K562 (cell line): ENCODE results near the gene GPSM3. TPM values are rescaled to one million over a fixed set of nuclear protein-coding genes. Genes with fewer than 3 reads are reported as not detected.
A peak's percentile ranks its signal among the peaks of the same experiment; 100 is the strongest.

ENCODE experiments used
- CCAR2 ChIP-seq: fragments of 200-400 bp; formaldehyde crosslinking; IDR thresholded peaks from 2 replicates; pipeline ENCODE4 v1.6.1; 2017; ENCODE audit warnings: mild to moderate bottlenecking, low read depth, low read length
- STAT5A ChIP-seq: IDR thresholded peaks from 2 replicates; pipeline ENCODE4 v1.6.1; 2012; ENCODE audit warnings: low read length, inconsistent platforms, borderline replicate concordance
- TRIM24 ChIP-seq, 2 experiments: fragments of 450-650 bp; IDR thresholded peaks; 2 replicates each; pipeline ENCODE4 v1.6.1; 2016
- USF1 ChIP-seq: sonication (generic); formaldehyde crosslinking; IDR thresholded peaks from 2 replicates; pipeline ENCODE4 v1.9.0; 2022; ENCODE audit warnings: mild to moderate bottlenecking, missing genetic modification reagents
- XRCC3 ChIP-seq: fragments of 450-650 bp; IDR thresholded peaks from 2 replicates; pipeline ENCODE4 v1.6.1; 2017; ENCODE audit warnings: mild to moderate bottlenecking, moderate library complexity
- ZNF224 ChIP-seq: sonication (generic); formaldehyde crosslinking; IDR thresholded peaks from 2 replicates; pipeline ENCODE4 v1.8.0; 2022; ENCODE audit warnings: mild to moderate bottlenecking, missing genetic modification reagents
- ZNF644 ChIP-seq: fragments of 200-800 bp; sonication (Bioruptor generic); IDR thresholded peaks from 2 replicates; pipeline ENCODE4 v1.6.1; 2016; ENCODE audit warnings: low read depth, missing genetic modification characterization, missing compliant biosample characterization
- polyA plus RNA-seq, 8 experiments: library from polyadenylated mRNA; depleted of rRNA in 4 of 8; stranded (reverse) in 5 of 8; unstranded in 3 of 8; fragments of >200 nt; fragmentation: Nextera tagmentation in 2 of 8; fragmentation: Illumina TruSeq in 1 of 8; extraction: Ambion mirVana in 2 of 8; extraction: Trizol in 1 of 8; gene quantifications; 2 replicates each; pipeline versions ENCODE4 v1.2.1 to v1.2.3, GENCODE V29; 2011 to 2014; ENCODE audit warnings: inconsistent platforms in 1 of 8, missing spikeins in 1 of 8
- total RNA-seq, 7 experiments: library from RNA; depleted of rRNA in 6 of 7; stranded (reverse); fragments of >200 nt in 6 of 7; fragmentation: Illumina TruSeq in 2 of 7; extraction: Trizol in 2 of 7; gene quantifications; 2 replicates each; pipeline versions ENCODE4 v1.2.1 to v1.2.3, GENCODE V29; 2011 to 2021; ENCODE audit warnings: low replicate concordance in 1 of 7
- TF ChIP-seq, protein P1 (sequence below), 3 experiments: fragments of 200-800 bp in 1 of 3; fragments of 250-450 bp in 1 of 3; fragments of 450-650 bp in 1 of 3; sonication (Bioruptor Pico) in 1 of 3; sonication (Bioruptor generic) in 1 of 3; formaldehyde crosslinking in 1 of 3; IDR thresholded peaks; 2 replicates each; pipeline versions ENCODE4 v1.6.1 to v1.8.0; 2016 to 2022; ENCODE audit warnings: mild to moderate bottlenecking in 2 of 3, missing genetic modification characterization in 2 of 3, missing compliant biosample characterization in 1 of 3, moderate library complexity in 1 of 3
- TF ChIP-seq, protein P2 (sequence below): fragments of 450-650 bp; IDR thresholded peaks from 2 replicates; pipeline ENCODE4 v1.6.1; 2016; ENCODE audit warnings: low read depth
- TF ChIP-seq, protein P3 (sequence below): sonication (generic); formaldehyde crosslinking; IDR thresholded peaks from 2 replicates; pipeline ENCODE4 v1.8.0; 2022; ENCODE audit warnings: mild to moderate bottlenecking, missing genetic modification reagents

GPSM3 gene
- total and polyA plus RNA-seq, 9 of the 15 experiments (the other 6 are each of a cell fraction or from before 2014, with no cell fraction given), result 5.3 to 42.6 (median 24.4) TPM

- TF ChIP-seq, protein P1, sequence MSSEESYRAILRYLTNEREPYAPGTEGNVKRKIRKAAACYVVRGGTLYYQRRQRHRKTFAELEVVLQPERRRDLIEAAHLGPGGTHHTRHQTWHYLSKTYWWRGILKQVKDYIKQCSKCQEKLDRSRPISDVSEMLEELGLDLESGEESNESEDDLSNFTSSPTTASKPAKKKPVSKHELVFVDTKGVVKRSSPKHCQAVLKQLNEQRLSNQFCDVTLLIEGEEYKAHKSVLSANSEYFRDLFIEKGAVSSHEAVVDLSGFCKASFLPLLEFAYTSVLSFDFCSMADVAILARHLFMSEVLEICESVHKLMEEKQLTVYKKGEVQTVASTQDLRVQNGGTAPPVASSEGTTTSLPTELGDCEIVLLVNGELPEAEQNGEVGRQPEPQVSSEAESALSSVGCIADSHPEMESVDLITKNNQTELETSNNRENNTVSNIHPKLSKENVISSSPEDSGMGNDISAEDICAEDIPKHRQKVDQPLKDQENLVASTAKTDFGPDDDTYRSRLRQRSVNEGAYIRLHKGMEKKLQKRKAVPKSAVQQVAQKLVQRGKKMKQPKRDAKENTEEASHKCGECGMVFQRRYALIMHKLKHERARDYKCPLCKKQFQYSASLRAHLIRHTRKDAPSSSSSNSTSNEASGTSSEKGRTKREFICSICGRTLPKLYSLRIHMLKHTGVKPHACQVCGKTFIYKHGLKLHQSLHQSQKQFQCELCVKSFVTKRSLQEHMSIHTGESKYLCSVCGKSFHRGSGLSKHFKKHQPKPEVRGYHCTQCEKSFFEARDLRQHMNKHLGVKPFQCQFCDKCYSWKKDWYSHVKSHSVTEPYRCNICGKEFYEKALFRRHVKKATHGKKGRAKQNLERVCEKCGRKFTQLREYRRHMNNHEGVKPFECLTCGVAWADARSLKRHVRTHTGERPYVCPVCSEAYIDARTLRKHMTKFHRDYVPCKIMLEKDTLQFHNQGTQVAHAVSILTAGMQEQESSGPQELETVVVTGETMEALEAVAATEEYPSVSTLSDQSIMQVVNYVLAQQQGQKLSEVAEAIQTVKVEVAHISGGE (CRISPR knock-in tag; IDR thresholded peaks at IDR 0.05), result peak in 1 of 3 experiments; percentile 82; a peak in 2 of 6 replicates
- TF ChIP-seq, protein P2, sequence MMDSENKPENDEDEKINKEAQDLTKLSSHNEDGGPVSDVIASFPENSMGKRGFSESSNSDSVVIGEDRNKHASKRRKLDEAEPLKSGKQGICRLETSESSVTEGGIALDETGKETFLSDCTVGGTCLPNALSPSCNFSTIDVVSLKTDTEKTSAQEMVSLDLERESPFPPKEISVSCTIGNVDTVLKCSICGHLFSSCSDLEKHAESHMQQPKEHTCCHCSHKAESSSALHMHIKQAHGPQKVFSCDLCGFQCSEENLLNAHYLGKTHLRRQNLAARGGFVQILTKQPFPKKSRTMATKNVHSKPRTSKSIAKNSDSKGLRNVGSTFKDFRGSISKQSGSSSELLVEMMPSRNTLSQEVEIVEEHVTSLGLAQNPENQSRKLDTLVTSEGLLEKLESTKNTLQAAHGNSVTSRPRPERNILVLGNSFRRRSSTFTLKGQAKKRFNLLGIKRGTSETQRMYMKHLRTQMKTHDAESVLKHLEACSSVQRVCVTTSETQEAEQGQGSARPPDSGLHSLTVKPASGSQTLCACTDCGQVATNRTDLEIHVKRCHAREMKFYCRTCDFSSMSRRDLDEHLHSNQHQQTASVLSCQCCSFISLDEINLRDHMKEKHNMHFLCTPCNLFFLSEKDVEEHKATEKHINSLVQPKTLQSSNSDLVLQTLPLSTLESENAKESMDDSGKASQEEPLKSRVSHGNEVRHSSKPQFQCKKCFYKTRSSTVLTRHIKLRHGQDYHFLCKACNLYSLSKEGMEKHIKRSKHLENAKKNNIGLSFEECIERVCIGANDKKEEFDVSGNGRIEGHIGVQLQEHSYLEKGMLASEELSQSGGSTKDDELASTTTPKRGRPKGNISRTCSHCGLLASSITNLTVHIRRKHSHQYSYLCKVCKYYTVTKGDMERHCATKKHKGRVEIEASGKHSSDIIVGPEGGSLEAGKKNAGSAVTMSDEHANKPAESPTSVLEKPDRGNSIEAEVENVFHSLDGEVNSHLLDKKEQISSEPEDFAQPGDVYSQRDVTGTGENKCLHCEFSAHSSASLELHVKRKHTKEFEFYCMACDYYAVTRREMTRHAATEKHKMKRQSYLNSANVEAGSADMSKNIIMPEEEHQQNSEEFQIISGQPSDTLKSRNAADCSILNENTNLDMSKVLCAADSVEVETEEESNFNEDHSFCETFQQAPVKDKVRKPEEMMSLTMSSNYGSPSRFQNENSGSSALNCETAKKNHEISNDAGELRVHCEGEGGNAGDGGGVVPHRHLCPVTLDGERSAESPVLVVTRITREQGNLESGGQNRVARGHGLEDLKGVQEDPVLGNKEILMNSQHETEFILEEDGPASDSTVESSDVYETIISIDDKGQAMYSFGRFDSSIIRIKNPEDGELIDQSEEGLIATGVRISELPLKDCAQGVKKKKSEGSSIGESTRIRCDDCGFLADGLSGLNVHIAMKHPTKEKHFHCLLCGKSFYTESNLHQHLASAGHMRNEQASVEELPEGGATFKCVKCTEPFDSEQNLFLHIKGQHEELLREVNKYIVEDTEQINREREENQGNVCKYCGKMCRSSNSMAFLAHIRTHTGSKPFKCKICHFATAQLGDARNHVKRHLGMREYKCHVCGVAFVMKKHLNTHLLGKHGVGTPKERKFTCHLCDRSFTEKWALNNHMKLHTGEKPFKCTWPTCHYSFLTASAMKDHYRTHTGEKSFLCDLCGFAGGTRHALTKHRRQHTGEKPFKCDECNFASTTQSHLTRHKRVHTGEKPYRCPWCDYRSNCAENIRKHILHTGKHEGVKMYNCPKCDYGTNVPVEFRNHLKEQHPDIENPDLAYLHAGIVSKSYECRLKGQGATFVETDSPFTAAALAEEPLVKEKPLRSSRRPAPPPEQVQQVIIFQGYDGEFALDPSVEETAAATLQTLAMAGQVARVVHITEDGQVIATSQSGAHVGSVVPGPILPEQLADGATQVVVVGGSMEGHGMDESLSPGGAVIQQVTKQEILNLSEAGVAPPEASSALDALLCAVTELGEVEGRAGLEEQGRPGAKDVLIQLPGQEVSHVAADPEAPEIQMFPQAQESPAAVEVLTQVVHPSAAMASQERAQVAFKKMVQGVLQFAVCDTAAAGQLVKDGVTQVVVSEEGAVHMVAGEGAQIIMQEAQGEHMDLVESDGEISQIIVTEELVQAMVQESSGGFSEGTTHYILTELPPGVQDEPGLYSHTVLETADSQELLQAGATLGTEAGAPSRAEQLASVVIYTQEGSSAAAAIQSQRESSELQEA, result no peak
- TF ChIP-seq STAT5A, result peak; percentile 86
- TF ChIP-seq USF1, result no peak
- TF ChIP-seq XRCC3, result no peak
- peak; percentile 91 for TF ChIP-seq ZNF644
- no peak for TF ChIP-seq CCAR2
- TF ChIP-seq, protein P3, sequence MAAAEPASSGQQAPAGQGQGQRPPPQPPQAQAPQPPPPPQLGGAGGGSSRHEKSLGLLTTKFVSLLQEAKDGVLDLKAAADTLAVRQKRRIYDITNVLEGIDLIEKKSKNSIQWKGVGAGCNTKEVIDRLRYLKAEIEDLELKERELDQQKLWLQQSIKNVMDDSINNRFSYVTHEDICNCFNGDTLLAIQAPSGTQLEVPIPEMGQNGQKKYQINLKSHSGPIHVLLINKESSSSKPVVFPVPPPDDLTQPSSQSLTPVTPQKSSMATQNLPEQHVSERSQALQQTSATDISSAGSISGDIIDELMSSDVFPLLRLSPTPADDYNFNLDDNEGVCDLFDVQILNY (CRISPR knock-in tag), result no peak
- peak; percentile 81 to 88 for TF ChIP-seq TRIM24 (IDR thresholded peaks at IDR 0.05)
- no peak for TF ChIP-seq ZNF224 (CRISPR knock-in tag)
Observed at GRCh38 chr6:32167761-32168262, 24.6 kb downstream of the GPSM3 start (continued).
